Tibial nerve (tissue), 3 donors: Measurements from ENCODE around the gene MAN2B1.
"Not testable (repeated sequence)": the region's sequence is repeated elsewhere in the genome, so short reads cannot be mapped to it uniquely, and the experiment has no call there.

Source experiments
- CTCF ChIP-seq, 5 experiments: fragments of 200-600 bp in 3 of 5; fragments of 450-650 bp in 2 of 5; sonication (generic) in 3 of 5; IDR thresholded peaks; one replicate each; pipeline ENCODE4 v1.5.1; 2016 to 2019; ENCODE audit warnings: antibody characterized with exemption in 5 of 5, mild to moderate bottlenecking in 3 of 5, moderate library complexity in 2 of 5
- POLR2A ChIP-seq, 2 donors: fragments of 450-650 bp; IDR thresholded peaks; one replicate each; pipeline ENCODE4 v1.6.1; 2017; ENCODE audit warnings: antibody characterized with exemption in 2 of 2, mild to moderate bottlenecking in 2 of 2, moderate library complexity in 2 of 2

GRCh38 chr19:12713304-12713703 lies 46.8 kb upstream of the MAN2B1 start:
- not testable (repeated sequence) for TF ChIP-seq POLR2A, CTCF (IDR thresholded peaks at IDR 0.05)
